SK-N-SH (cell line): ENCODE results near the gene PEX16. TPM values are rescaled to one million over a fixed set of nuclear protein-coding genes. Genes with fewer than 3 reads are reported as not detected.

ENCODE experiments used
- CTCF ChIA-PET: fragments of 300-600, 350-600 bp; formaldehyde crosslinking; extraction: SDS; loops from one replicate; lab custom pipeline; 2021; lab: Yijun Ruan, JAX
- POLR2A ChIA-PET: fragments of 350-600 bp; sonication (Branson Sonifier 250); formaldehyde crosslinking; extraction: SDS; loops from one replicate; lab custom pipeline; 2020; ENCODE audit warnings: antibody characterized with exemption, inconsistent platforms; lab: Yijun Ruan, JAX
- DNase-seq: peaks from one replicate; pipeline ENCODE4 v3.0.0; 2012
- H2AFZ ChIP-seq: fragments of 200-600 bp; sonication (generic); 2 replicates; pipeline ENCODE4 v1.8.1; 2016; ENCODE audit warnings: antibody characterized with exemption, mild to moderate bottlenecking, low read depth
- H3F3A ChIP-seq: fragments of 200-600 bp; sonication (generic); replicated peaks from 2 replicates; pipeline ENCODE3; 2016; ENCODE audit warnings: antibody characterized with exemption, mild to moderate bottlenecking; ENCODE audit not compliant: insufficient read depth
- H3K27ac ChIP-seq, 2 experiments: fragments of 200-500 bp in 1 of 2; fragments of 200-600 bp in 1 of 2; sonication (Bioruptor generic) in 1 of 2; sonication (generic), shearing (Covaris generic) in 1 of 2; 2 replicates each; pipeline versions ENCODE4 v1.5.1 to v1.6.1; 2014 to 2016; ENCODE audit warnings: low read depth in 2 of 2, inconsistent platforms in 1 of 2, low read length in 1 of 2, mild to moderate bottlenecking in 1 of 2, mixed read lengths in 1 of 2
- H3K27me3 ChIP-seq: fragments of 200-600 bp; sonication (generic), shearing (Covaris generic); 2 replicates; pipeline ENCODE4 v1.6.1; 2016; ENCODE audit warnings: mixed run types; ENCODE audit not compliant: insufficient read depth
- H3K36me3 ChIP-seq, 2 experiments: fragments of 200-500 bp in 1 of 2; fragments of 200-600 bp in 1 of 2; sonication (Bioruptor generic) in 1 of 2; sonication (generic) in 1 of 2; replicated peaks in 1 of 2; 2 replicates each; pipeline versions ENCODE3 to v1.5.1; 2014 to 2016; ENCODE audit warnings: low read length in 1 of 2, mild to moderate bottlenecking in 1 of 2; ENCODE audit not compliant: insufficient read depth in 2 of 2, control insufficient read depth in 1 of 2
- H3K4me1 ChIP-seq, 2 experiments: fragments of 200-500 bp in 1 of 2; fragments of 200-600 bp in 1 of 2; sonication (Bioruptor generic) in 1 of 2; sonication (generic), shearing (Covaris generic) in 1 of 2; 2 replicates each; pipeline versions ENCODE4 v1.5.1 to v1.6.1; 2014 to 2016; ENCODE audit warnings: low read depth in 1 of 2, low read length in 1 of 2, mixed run types in 1 of 2; ENCODE audit not compliant: insufficient read depth in 2 of 2, control insufficient read depth in 1 of 2
- H3K4me2 ChIP-seq: fragments of 200-600 bp; sonication (generic), shearing (Covaris generic); 2 replicates; pipeline ENCODE4 v1.6.1; 2017; ENCODE audit warnings: mixed run types
- H3K4me3 ChIP-seq, 2 experiments: fragments of 200-500 bp in 1 of 2; fragments of 200-600 bp in 1 of 2; sonication (Bioruptor generic) in 1 of 2; sonication (generic), shearing (Covaris generic) in 1 of 2; 2 replicates each; pipeline versions ENCODE4 v1.5.1 to v1.8.1; 2014 to 2016; ENCODE audit warnings: low read depth in 2 of 2, inconsistent platforms in 1 of 2, low read length in 1 of 2, mild to moderate bottlenecking in 1 of 2, mixed read lengths in 1 of 2, moderate library complexity in 1 of 2
- H3K79me2 ChIP-seq: fragments of 200-600 bp; sonication (generic); 2 replicates; pipeline ENCODE4 v1.8.1; 2017; ENCODE audit warnings: mild to moderate bottlenecking; ENCODE audit not compliant: insufficient read depth
- H3K9ac ChIP-seq: fragments of 200-600 bp; sonication (generic); 2 replicates; pipeline ENCODE4 v1.6.1; 2017; ENCODE audit warnings: mixed run types
- H3K9me2 ChIP-seq: fragments of 200-600 bp; sonication (generic); 2 replicates; pipeline ENCODE4 v1.6.1; 2017; ENCODE audit warnings: mixed run types
- H3K9me3 ChIP-seq: fragments of 200-600 bp; sonication (generic); 2 replicates; pipeline ENCODE4 v1.6.1; 2017; ENCODE audit warnings: mixed run types, mild to moderate bottlenecking, moderate library complexity
- H4K20me1 ChIP-seq: fragments of 200-600 bp; sonication (generic); 2 replicates; pipeline ENCODE4 v1.6.1; 2017; ENCODE audit warnings: mild to moderate bottlenecking, mixed run types; ENCODE audit not compliant: insufficient read depth
- ELF1 ChIP-seq: IDR thresholded peaks from 2 replicates; pipeline ENCODE4 v1.4.0; 2012
- EP300 ChIP-seq, 2 experiments: IDR thresholded peaks; 2 replicates each; pipeline versions ENCODE4 v1.4.0 to v1.6.1; 2012; ENCODE audit warnings: borderline replicate concordance in 1 of 2, low read depth in 1 of 2, low read length in 1 of 2
- FOSL2 ChIP-seq: IDR thresholded peaks from 2 replicates; pipeline ENCODE4 v1.4.0; 2012; ENCODE audit warnings: low read depth, mild to moderate bottlenecking, moderate library complexity, borderline replicate concordance
- GATA2 ChIP-seq: sonication (generic); formaldehyde crosslinking; IDR thresholded peaks from 2 replicates; pipeline ENCODE4 v1.5.0; 2020; ENCODE audit warnings: mild to moderate bottlenecking, missing genetic modification reagents
- JUND ChIP-seq: IDR thresholded peaks from 2 replicates; pipeline ENCODE4 v1.4.0; 2012
- MXI1 ChIP-seq: IDR thresholded peaks from 2 replicates; pipeline ENCODE4 v1.6.1; 2012; ENCODE audit warnings: mild to moderate bottlenecking, low read depth, low read length, improper control_type of control experiment
- NFIC ChIP-seq: IDR thresholded peaks from 2 replicates; pipeline ENCODE4 v1.4.0; 2012; ENCODE audit warnings: borderline replicate concordance
- RAD21 ChIP-seq: IDR thresholded peaks from 2 replicates; pipeline ENCODE4 v1.6.1; 2012; ENCODE audit warnings: mild to moderate bottlenecking, low read length
- REST ChIP-seq: IDR thresholded peaks from 2 replicates; pipeline ENCODE4 v1.6.1; 2012; ENCODE audit warnings: mild to moderate bottlenecking, low read depth, low read length, moderate library complexity
- SIN3A ChIP-seq: IDR thresholded peaks from 2 replicates; pipeline ENCODE4 v1.6.1; 2012; ENCODE audit warnings: low read depth, mild to moderate bottlenecking, low read length, moderate library complexity, borderline replicate concordance
- TAF1 ChIP-seq: IDR thresholded peaks from 2 replicates; pipeline ENCODE4 v1.6.1; 2012; ENCODE audit warnings: low read depth, mild to moderate bottlenecking, low read length, moderate library complexity, borderline replicate concordance
- TCF12 ChIP-seq: IDR thresholded peaks from 2 replicates; pipeline ENCODE4 v1.4.0; 2012
- TEAD4 ChIP-seq: IDR thresholded peaks from 2 replicates; pipeline ENCODE4 v1.4.0; 2012; ENCODE audit warnings: mild to moderate bottlenecking, borderline replicate concordance; ENCODE audit not compliant: insufficient read depth
- USF1 ChIP-seq: IDR thresholded peaks from 2 replicates; pipeline ENCODE4 v1.4.0; 2012; ENCODE audit warnings: low read depth, borderline replicate concordance
- USF2 ChIP-seq: fragments of 150-350 bp; IDR thresholded peaks from 2 replicates; pipeline ENCODE4 v1.6.1; 2017; ENCODE audit warnings: antibody characterized with exemption, low read length, low read depth, borderline replicate concordance
- YY1 ChIP-seq: IDR thresholded peaks from 2 replicates; pipeline ENCODE4 v1.4.0; 2012; ENCODE audit warnings: low read depth, mild to moderate bottlenecking
- WGBS: methylation state at CpG from one replicate; pipeline ENCODE4 v1.1.6; 2017; ENCODE audit warnings: low lambda C conversion rate; 5-methylcytosine and 5-hydroxymethylcytosine counted together
- polyA plus RNA-seq, 3 experiments: library from polyadenylated mRNA; depleted of rRNA; stranded (reverse); fragments of >200 nt; gene quantifications; 2 replicates each; pipeline ENCODE4 v1.2.3, GENCODE V29; 2012

PEX16 gene
- polyA plus RNA-seq, 1 of the 3 experiments (the other 2 are of a cell fraction) = 46.4 TPM

- no peaks in the 10 kb centered on the region for H3K27me3 ChIP-seq
- TF ChIP-seq USF2 = no peak
- TF ChIP-seq MXI1 = no peak
- no peak for TF ChIP-seq FOSL2
- TF ChIP-seq TAF1 = no peak
- no peak for TF ChIP-seq RAD21
- no peak for TF ChIP-seq TCF12
- no peak for TF ChIP-seq REST
- no peak for TF ChIP-seq SIN3A
- no peak for TF ChIP-seq NFIC
- TF ChIP-seq GATA2 (CRISPR knock-in tag) = no peak
- TF ChIP-seq YY1 = no peak
- no peak for TF ChIP-seq JUND
- H3K36me3 ChIP-seq = peaks cover 0 to 42% of the 10 kb centered on the region in 2 experiments
- H3K4me3 ChIP-seq = no peak overlapping the region
- peaks cover 19% of the 10 kb centered on the region for H3K79me2 ChIP-seq
- H3K27ac ChIP-seq = no peak overlapping the region
- no peaks in the 10 kb centered on the region for H3F3A ChIP-seq
- H3K4me2 ChIP-seq = no peak overlapping the region
- H2AFZ ChIP-seq = no peak overlapping the region
- no peaks in the 10 kb centered on the region for H3K9me2 ChIP-seq
- POLR2A ChIA-PET = no interaction called here
- H4K20me1 ChIP-seq = no peaks in the 10 kb centered on the region
- H3K4me1 ChIP-seq = peaks cover 7 to 12% of the 10 kb centered on the region in 2 experiments; a peak in 3 of 4 replicates
- no peak overlapping the region for H3K9ac ChIP-seq
- CTCF ChIA-PET = interaction anchor here (0.8 to 2.4 kb wide), 2 partner anchors 41 to 67 kb away, joined by 3 to 9 read pairs; partner anchors contain the start of gene CRY2
- no peaks in the 10 kb centered on the region for H3K9me3 ChIP-seq
- 97% methylated on average over 10 of the region's 19 CpGs for WGBS
- DNase-seq = no peak
Observed at GRCh38 chr11:45913514-45913913, 4.2 kb downstream of the PEX16 start.

GRCh38 chr11:45910623-45911022, 7.1 kb downstream of the PEX16 start:
- WGBS = 94% methylated on average over 7 of the region's 9 CpGs
- ChIA-PET POLR2A (interaction anchor here (1.0 kb wide), 1 partner anchor 96 kb away, joined by 3 read pairs; no protein-coding TSS in a partner anchor), CTCF (no interaction called here)
- no peak overlapping the region for H3K4me3 ChIP-seq
- no peak for DNase-seq
- no peak overlapping the region for H3K27ac ChIP-seq
- no peak overlapping the region for H3K9ac ChIP-seq
- no peaks in the 10 kb centered on the region for H4K20me1 ChIP-seq
- H3K4me1 ChIP-seq = peaks cover 0 to 9% of the 10 kb centered on the region in 2 experiments; a peak in 1 of 4 replicates
- peaks cover 0 to 39% of the 10 kb centered on the region in 2 experiments for H3K36me3 ChIP-seq
- H3K4me2 ChIP-seq = no peak overlapping the region
- H3K9me2 ChIP-seq = no peaks in the 10 kb centered on the region
- no peak overlapping the region for H2AFZ ChIP-seq
- H3K79me2 ChIP-seq = no peaks in the 10 kb centered on the region; the same call in 1 of the 2 replicates
- H3K9me3 ChIP-seq = no peaks in the 10 kb centered on the region
- no peaks in the 10 kb centered on the region for H3K27me3 ChIP-seq
- H3F3A ChIP-seq = no peaks in the 10 kb centered on the region
- TF ChIP-seq TEAD4 = no peak
- no peak for TF ChIP-seq FOSL2
- no peak for TF ChIP-seq MXI1
- no peak for TF ChIP-seq NFIC
- no peak for TF ChIP-seq USF1
- no peak for TF ChIP-seq EP300 (IDR thresholded peaks at IDR 0.05; ENCODE audit: borderline replicate concordance in 1 of 2, low read depth in 1 of 2, low read length in 1 of 2)
- no peak for TF ChIP-seq ELF1
- no peak for TF ChIP-seq SIN3A
- no peak for TF ChIP-seq REST
